HepG2 (cell line): Measurements from ENCODE around the gene TDRD10. TPM values are rescaled to one million over a fixed set of nuclear protein-coding genes. Genes with fewer than 3 reads are reported as not detected.

Experiments used
- BATF2 ChIP-seq: sonication (generic); formaldehyde crosslinking; IDR thresholded peaks from 2 replicates; pipeline ENCODE4 v1.8.0; 2022; ENCODE audit warnings: mild to moderate bottlenecking, missing genetic modification reagents, moderate library complexity
- DR1 ChIP-seq: sonication (generic); formaldehyde crosslinking; IDR thresholded peaks from 2 replicates; pipeline ENCODE4 v1.8.0; 2021; ENCODE audit warnings: mild to moderate bottlenecking, missing genetic modification reagents, inconsistent platforms
- ELF1 ChIP-seq: sonication (generic); formaldehyde crosslinking; IDR thresholded peaks from 2 replicates; pipeline ENCODE4 v1.4.0; 2020; ENCODE audit warnings: missing genetic modification reagents
- ESRRA ChIP-seq: sonication (generic); formaldehyde crosslinking; IDR thresholded peaks from 2 replicates; pipeline ENCODE4 v1.5.1; 2020; ENCODE audit warnings: mild to moderate bottlenecking, low read depth, missing genetic modification reagents
- GLI4 ChIP-seq: sonication (generic); formaldehyde crosslinking; IDR thresholded peaks from 2 replicates; pipeline ENCODE4 v1.5.1; 2020; ENCODE audit warnings: missing genetic modification reagents, mild to moderate bottlenecking, moderate library complexity, borderline replicate concordance
- GMEB1 ChIP-seq: sonication (generic); formaldehyde crosslinking; IDR thresholded peaks from 2 replicates; pipeline ENCODE4 v1.5.1; 2020; ENCODE audit warnings: missing genetic modification reagents, mild to moderate bottlenecking, borderline replicate concordance
- HES4 ChIP-seq: sonication (generic); formaldehyde crosslinking; IDR thresholded peaks from 2 replicates; pipeline ENCODE4 v1.9.0; 2021; ENCODE audit warnings: mild to moderate bottlenecking, missing genetic modification reagents, borderline replicate concordance
- MEF2D ChIP-seq: sonication (generic); formaldehyde crosslinking; IDR thresholded peaks from 2 replicates; pipeline ENCODE4 v1.5.1; 2020; ENCODE audit warnings: mild to moderate bottlenecking, missing genetic modification reagents
- NFAT5 ChIP-seq: sonication (generic); formaldehyde crosslinking; IDR thresholded peaks from 2 replicates; pipeline ENCODE4 v1.4.0; 2020; ENCODE audit warnings: missing genetic modification reagents
- NFRKB ChIP-seq: fragments of 450-650 bp; IDR thresholded peaks from 2 replicates; pipeline ENCODE4 v1.6.1; 2017
- PHF21A ChIP-seq: sonication (generic); formaldehyde crosslinking; IDR thresholded peaks from 2 replicates; pipeline ENCODE4 v1.5.0; 2020; ENCODE audit warnings: mild to moderate bottlenecking, missing genetic modification reagents
- THAP9 ChIP-seq: sonication (generic); formaldehyde crosslinking; IDR thresholded peaks from 2 replicates; pipeline ENCODE4; 2020; ENCODE audit warnings: missing genetic modification reagents, mild to moderate bottlenecking, borderline replicate concordance
- ZNF337 ChIP-seq: sonication (generic); formaldehyde crosslinking; IDR thresholded peaks from 2 replicates; pipeline ENCODE4 v1.5.1; 2020; ENCODE audit warnings: missing genetic modification reagents, low read depth, mild to moderate bottlenecking, borderline replicate concordance
- ZNF468 ChIP-seq: sonication (generic); formaldehyde crosslinking; IDR thresholded peaks from 2 replicates; pipeline ENCODE4 v1.8.0; 2022; ENCODE audit warnings: mild to moderate bottlenecking, moderate library complexity, missing genetic modification reagents
- ZNF580 ChIP-seq: IDR thresholded peaks from 2 replicates; pipeline ENCODE4 v1.6.1; 2016; ENCODE audit warnings: low read depth, borderline replicate concordance
- ZSCAN21 ChIP-seq: sonication (generic); formaldehyde crosslinking; IDR thresholded peaks from 2 replicates; pipeline ENCODE4 v1.8.0; 2022; ENCODE audit warnings: mild to moderate bottlenecking, missing genetic modification reagents, moderate library complexity, borderline replicate concordance
- polyA plus RNA-seq, 8 experiments: library from polyadenylated mRNA; depleted of rRNA in 3 of 8; stranded (reverse) in 7 of 8; unstranded in 1 of 8; fragments of >200 nt; fragmentation: Illumina TruSeq in 4 of 8; extraction: Trizol in 4 of 8; gene quantifications; 2 replicates each; pipeline versions ENCODE4 v1.2.1 to v1.2.3, GENCODE V29; 2011 to 2016; ENCODE audit warnings: low read depth in 4 of 8, missing spikeins in 1 of 8, mixed read lengths in 1 of 8; ENCODE audit not compliant: insufficient read depth in 1 of 8
- total RNA-seq, 5 experiments: library from RNA; depleted of rRNA; stranded (reverse); fragments of >200 nt; fragmentation: Illumina TruSeq; extraction: Trizol; gene quantifications; 2 replicates each; pipeline ENCODE4 v1.2.3, GENCODE V29; 2016; ENCODE audit warnings: low read depth in 1 of 5

TDRD10 gene
- total and polyA plus RNA-seq, 2 of the 13 experiments (the other 11 are each of a cell fraction or from before 2014, with no cell fraction given), result not detected

GRCh38 chr1:154557939-154558719 is 56.1 kb downstream of the TDRD10 start, which contains the start of gene UBE2Q1 (continued):
- TF ChIP-seq GMEB1 (CRISPR knock-in tag) (no peak), NFRKB (no peak), GLI4 (CRISPR knock-in tag) (no peak), HES4 (CRISPR knock-in tag) (no peak), DR1 (CRISPR knock-in tag) (no peak), ELF1 (CRISPR knock-in tag) (peak; percentile 49; the same call in 1 of the 2 replicates), ZNF337 (no peak), ZNF468 (CRISPR knock-in tag) (no peak), ESRRA (CRISPR knock-in tag) (no peak), BATF2 (CRISPR knock-in tag) (no peak), PHF21A (CRISPR knock-in tag) (no peak), THAP9 (no peak), MEF2D (no peak), NFAT5 (CRISPR knock-in tag) (no peak), ZNF580 (CRISPR knock-in tag) (no peak), ZSCAN21 (no peak)
